ENCODE measurements around the gene MDH2.
"Not testable (repeated sequence)": the region's sequence is repeated elsewhere in the genome, so short reads cannot be mapped to it uniquely, and the experiment has no call there.

Gene MDH2

GRCh38 chr7:76048668-76048988, 722 bp downstream of the MDH2 start:
- DNase-seq = no peak

GRCh38 chr7:76049295-76049694, 1.4 kb downstream of the MDH2 start:
- DNase-seq = no peak

DNA sequence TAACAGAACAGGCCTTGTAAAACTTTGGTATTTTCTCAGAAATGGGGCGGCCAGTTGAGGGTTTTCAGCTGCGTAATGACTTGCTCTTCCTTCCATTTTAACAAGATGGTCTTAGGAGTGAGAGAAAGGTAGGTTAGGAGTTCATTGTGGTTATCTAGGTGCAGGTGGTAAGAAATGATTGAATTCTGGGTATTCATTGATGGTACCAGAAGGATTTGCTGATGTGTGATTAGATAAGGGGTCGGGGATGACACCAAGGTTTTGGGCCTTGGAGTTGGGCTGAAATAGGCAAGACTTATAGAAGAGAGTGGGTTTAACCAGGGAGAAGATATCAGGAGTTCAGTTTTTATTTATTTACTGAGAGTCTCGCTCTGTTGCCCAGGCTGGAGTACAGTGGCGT, 2.6 kb downstream of the MDH2 start:
- DNase-seq = no peak

- no peak for DNase-seq
These were observed 3.9 kb downstream of the MDH2 start for GRCh38 chr7:76051840-76052239.

GRCh38 chr7:76052681-76053080, 4.8 kb downstream of the MDH2 start:
- not testable (repeated sequence) for DNase-seq

- no peak for DNase-seq
These were observed 5.6 kb downstream of the MDH2 start for GRCh38 chr7:76053461-76053860.

DNA sequence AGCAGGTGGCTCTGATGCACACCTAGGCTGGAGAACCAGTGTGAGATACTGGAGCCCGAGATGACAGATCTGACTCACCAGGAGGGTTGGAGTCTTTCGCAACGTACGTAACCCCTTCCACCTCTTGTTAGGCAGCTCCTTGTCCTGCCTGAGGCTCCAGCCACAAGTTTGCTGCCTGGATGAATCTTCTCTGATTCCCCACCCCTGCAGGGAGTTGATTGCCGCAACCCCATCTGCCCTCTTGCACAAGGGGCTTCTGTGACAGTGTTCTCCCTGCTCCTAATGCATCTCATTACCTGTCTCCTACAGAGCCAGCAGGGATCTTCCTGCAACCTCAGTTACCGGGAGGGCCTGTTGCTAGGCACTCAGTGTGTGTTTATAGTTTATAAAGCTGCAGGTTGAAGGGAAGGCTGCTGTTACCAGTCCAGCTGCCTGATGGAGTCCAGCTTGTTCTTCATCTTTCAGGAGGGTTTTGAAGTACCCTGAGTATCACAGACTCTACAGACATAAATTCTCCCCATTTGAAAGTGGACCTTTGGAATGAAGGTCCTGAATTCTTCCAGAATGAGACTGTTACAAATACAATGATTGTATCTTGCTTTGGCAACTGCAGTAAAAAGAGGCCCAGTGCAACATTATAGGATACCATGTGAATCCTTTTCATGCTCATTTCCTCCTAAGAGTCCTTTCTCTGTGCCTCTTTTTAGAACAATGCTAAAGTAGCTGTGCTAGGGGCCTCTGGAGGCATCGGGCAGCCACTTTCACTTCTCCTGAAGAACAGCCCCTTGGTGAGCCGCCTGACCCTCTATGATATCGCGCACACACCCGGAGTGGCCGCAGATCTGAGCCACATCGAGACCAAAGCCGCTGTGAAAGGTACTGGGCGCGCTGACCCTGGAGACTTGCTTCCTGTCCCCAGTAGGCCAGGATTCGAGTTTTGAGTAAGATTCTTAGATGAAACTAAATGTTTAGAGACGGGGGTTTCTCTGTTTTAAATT, 6.5 kb downstream of the MDH2 start:
- DNase-seq = no peak

GRCh38 chr7:76056241-76056640, 8.3 kb downstream of the MDH2 start:
- DNase-seq = no peak

- DNase-seq = no peak
These were observed 9.4 kb downstream of the MDH2 start for GRCh38 chr7:76057103-76057812.

DNA sequence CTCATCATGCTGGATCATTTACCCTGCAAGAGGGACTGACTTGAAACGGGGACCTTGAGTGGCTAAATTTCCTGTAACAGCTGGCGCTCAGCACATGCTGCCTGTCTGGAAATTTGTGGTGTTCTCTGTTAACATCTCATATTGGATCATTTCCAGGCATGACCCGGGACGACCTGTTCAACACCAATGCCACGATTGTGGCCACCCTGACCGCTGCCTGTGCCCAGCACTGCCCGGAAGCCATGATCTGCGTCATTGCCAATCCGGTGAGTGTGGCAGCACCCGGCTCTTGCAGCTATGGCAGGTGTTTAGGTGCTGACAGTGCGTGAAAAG, 9.9 kb downstream of the MDH2 start:
- no peak for DNase-seq

DNA sequence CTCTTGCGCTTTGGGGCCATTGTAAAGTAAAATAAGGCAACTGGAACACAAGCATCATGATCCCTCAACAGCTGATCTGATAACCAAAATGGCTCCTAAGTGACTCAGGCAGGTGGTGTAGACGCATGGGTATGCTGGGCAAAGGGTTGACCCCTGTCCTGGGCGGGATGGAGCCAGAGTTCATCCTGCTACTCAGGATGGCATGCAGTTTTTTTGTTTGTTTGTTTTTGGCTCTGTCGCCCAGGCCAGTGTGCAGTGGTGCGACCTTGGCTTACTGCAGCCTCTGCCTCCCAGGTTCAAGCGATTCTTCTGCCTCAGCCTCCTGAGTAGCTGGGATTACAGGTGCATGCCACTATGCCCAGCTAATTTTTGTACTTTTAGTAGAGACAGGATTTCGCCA, 10.8 kb downstream of the MDH2 start:
- DNase-seq = not testable (repeated sequence)

- no peak for DNase-seq
These were observed 12.9 kb downstream of the MDH2 start for GRCh38 chr7:76060842-76061241.

- DNase-seq = no peak
These were observed 14.3 kb downstream of the MDH2 start for GRCh38 chr7:76062254-76062653.

GRCh38 chr7:76063114-76063513, 15.2 kb downstream of the MDH2 start:
- DNase-seq = no peak

- no peak for DNase-seq
These were observed 15.6 kb downstream of the MDH2 start for GRCh38 chr7:76063525-76063924.

DNA sequence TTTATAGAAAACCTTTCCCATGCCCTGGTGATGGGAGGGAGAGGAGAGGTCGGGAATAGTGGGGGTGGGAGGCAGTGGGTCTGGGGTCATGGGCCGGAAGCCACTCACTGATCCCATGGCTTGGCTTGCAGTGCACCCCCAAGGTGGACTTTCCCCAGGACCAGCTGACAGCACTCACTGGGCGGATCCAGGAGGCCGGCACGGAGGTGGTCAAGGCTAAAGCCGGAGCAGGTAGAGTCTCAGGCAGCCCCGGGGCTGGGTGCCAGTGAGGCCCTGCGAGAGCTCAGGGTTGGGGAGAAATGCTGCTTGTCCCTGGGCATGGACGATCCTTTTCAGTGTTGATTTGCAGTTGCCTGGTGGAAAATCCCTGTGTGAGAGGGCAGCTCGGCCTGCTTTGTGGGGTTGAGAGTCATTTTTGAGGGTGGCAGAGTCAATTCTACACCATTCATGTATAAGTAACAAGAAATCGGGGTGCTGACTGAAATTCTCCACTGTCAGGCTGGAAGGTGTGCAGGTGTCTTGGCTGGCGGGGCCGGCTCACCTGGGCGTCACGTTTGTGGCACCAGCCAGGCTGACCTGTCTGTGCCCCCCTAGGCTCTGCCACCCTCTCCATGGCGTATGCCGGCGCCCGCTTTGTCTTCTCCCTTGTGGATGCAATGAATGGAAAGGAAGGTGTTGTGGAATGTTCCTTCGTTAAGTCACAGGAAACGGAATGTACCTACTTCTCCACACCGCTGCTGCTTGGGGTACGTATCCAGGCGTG, 16.5 kb downstream of the MDH2 start:
- no peak for DNase-seq

- DNase-seq = no peak
These were observed 17.2 kb downstream of the MDH2 start for GRCh38 chr7:76065016-76065612.

DNA sequence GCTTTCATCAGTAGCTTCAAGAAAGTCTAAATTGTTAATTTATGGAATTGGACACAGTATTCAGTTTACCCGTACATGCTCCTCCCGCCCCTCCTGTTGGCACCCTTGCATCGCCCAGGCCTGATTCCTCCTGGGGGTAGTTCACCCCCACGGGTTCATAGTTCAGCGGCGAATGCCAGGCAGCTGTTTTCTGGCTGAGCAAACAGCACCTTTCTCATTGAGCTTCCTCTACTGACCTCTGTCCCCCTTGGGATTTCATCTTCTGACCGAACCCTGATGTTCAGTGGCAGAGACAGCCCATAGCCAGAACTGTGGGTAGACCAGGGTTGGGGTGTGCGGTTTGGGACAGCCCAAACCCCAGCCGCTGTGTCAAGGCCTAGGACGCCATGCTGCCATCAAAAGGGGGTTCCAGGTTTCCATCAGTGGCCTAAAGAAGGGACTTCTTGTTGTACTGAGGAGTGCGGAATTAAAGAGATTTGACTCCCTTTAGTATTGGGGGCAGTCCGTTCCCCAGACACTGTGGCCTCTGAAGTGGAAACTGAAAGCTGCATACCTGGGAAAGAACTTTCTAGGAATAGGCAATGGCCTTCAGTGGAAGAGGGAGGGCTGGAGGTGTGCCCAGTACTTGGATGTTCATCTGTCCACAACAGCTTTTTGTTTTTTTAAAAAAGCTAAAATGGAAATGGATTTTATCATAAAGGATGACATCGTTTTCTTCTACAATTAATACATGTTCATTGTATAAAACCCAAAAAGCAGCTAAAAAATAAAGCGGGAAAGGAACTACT, 19.0 kb downstream of the MDH2 start:
- no peak for DNase-seq

GRCh38 chr7:76069238-76069638, 21.3 kb downstream of the MDH2 start:
- DNase-seq = no peak

DNA sequence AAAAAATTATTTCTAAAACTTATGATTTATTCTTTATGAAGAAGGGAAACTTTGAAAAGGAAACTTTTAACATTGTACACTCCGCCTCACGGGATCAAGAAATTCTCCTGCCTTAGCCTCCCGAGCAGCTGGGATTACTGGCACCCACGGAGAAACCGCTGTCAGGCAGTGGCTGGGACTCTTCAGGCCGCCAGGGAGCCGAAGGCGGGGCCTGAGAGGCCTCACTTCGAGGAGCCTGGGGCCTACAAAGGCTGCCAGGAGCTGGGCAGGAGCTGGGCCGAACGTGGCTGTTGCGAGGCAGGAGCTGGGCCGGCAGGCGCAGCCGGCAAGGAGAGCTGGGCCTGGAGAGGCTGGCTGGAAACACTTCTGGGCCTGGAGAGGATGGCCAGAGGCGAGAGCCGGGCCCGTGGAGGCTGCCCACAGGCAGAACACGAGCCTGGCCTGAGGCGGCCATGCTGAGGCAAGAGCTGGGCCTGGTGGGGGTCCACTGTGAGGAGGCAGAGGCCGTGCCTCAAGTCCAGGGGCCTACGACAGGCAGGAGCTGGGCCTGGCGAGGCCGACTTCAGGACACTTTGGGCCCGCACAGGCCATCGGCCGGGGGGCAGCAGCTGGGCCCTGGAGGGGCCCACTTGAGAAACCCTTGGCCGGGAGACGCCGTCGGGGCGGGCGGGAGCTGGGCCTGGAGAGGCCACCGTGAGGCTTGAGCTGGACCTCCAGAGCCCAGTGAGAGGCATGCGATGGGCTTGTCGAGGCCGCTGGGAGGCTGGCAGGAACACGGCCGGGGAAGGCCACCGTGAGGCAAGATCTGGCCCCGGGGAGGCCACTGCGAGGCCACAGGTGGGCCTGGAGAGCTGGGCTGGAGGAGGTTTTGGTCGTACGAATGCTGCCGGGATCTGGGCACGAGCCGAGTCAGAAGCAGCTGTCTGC, 23.7 kb downstream of the MDH2 start:
- DNase-seq = no peak
